Measurements from ENCODE around the gene NPR1.

NPR1 gene

GRCh38 chr1:153661111-153661708, 17.3 kb upstream of the NPR1 start:
- Histone ChIP-seq H4K91ac (ENCODE audit: low read length) (no peak overlapping the region), H3K79me1 (replicated peaks; ENCODE audit: low read length, poor library complexity, severe bottlenecking) (peaks cover 7% of the 10 kb centered on the region), H3K4me1 (ENCODE audit: control insufficient read depth, insufficient read depth, low read depth, low read length) (peaks cover 6% of the 10 kb centered on the region), H3K4me2 (ENCODE audit: low read length, poor library complexity, severe bottlenecking) (no peak overlapping the region), H2AFZ (ENCODE audit: low read depth, low read length) (no peak overlapping the region), H3K23ac (ENCODE audit: low read length in 2 of 2) (no peak overlapping the region), H3K36me3 (ENCODE audit: control insufficient read depth in 1 of 2, insufficient read depth in 2 of 2, low read depth in 1 of 2, low read length in 2 of 2) (peaks cover 29 to 61% of the 10 kb centered on the region in 2 experiments), H2BK15ac (ENCODE audit: low read depth, poor library complexity, severe bottlenecking) (no peak overlapping the region), H2BK5ac (ENCODE audit: low read depth, low read length, poor library complexity, severe bottlenecking) (no peak overlapping the region), H2BK12ac (ENCODE audit: low read length in 2 of 2) (no peak overlapping the region), H3K14ac (ENCODE audit: low read length in 2 of 2) (no peak overlapping the region), H3K18ac (ENCODE audit: low read depth in 1 of 2, low read length in 2 of 2) (no peak overlapping the region), H3K27me3 (ENCODE audit: control insufficient read depth in 1 of 2, insufficient read depth in 1 of 2, low read length in 2 of 2) (no peaks in the 10 kb centered on the region), H4K8ac (ENCODE audit: low read length) (no peak overlapping the region), H2AK5ac (ENCODE audit: low read length, severe bottlenecking) (peak overlapping the region; percentile 60), H3K9me3 (ENCODE audit: control insufficient read depth, low read length) (no peaks in the 10 kb centered on the region), H3K27ac (ENCODE audit: low read length, poor library complexity, severe bottlenecking) (peak overlapping the region; percentile 52), H3K4me3 (ENCODE audit: insufficient read depth in 1 of 2, low read depth in 1 of 2, low read length in 2 of 2) (no peak overlapping the region), H2BK120ac (ENCODE audit: low read depth, low read length) (no peak overlapping the region), H3K4ac (ENCODE audit: low read depth in 1 of 2, low read length in 2 of 2) (no peak overlapping the region), H3K9ac (ENCODE audit: low read length) (peak overlapping the region; percentile 30)
- peak; percentile 14 for DNase-seq
- WGBS: 78% methylated on average over 8 of the region's 9 CpGs

DNA sequence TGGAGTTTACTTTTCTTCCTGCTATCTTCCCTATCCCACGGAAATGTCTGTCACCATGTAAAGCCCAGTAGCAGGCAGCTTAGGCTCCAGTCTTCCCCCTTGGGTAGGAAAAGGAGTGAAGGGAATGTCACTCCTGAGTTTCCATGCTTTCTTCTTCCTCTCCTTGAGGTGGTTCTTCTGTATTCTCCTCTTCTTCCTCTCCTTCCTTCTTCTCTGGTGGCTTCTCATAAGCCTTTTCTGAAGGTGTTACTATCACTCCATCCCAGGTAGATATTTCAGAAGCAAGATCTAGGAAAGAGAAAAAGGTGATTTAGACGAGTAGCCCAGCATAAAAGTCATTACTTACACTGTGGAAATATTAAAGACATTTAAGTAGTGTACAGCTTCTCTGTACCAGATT, 16.2 kb upstream of the NPR1 start:
- Histone ChIP-seq H4K8ac (ENCODE audit: low read length) (no peak overlapping the region), H2BK15ac (ENCODE audit: low read depth, poor library complexity, severe bottlenecking) (no peak overlapping the region), H3K79me1 (replicated peaks; ENCODE audit: low read length, poor library complexity, severe bottlenecking) (peaks cover 14% of the 10 kb centered on the region), H3K23ac (ENCODE audit: low read length in 2 of 2) (no peak overlapping the region), H3K36me3 (ENCODE audit: control insufficient read depth in 1 of 2, insufficient read depth in 2 of 2, low read depth in 1 of 2, low read length in 2 of 2) (peaks cover 40 to 71% of the 10 kb centered on the region in 2 experiments), H3K4me3 (ENCODE audit: insufficient read depth in 1 of 2, low read depth in 1 of 2, low read length in 2 of 2) (no peak overlapping the region), H2BK12ac (ENCODE audit: low read length in 2 of 2) (no peak overlapping the region), H2AFZ (ENCODE audit: low read depth, low read length) (no peak overlapping the region), H3K4me2 (ENCODE audit: low read length, poor library complexity, severe bottlenecking) (no peak overlapping the region), H3K18ac (ENCODE audit: low read depth in 1 of 2, low read length in 2 of 2) (no peak overlapping the region), H3K27me3 (ENCODE audit: control insufficient read depth in 1 of 2, insufficient read depth in 1 of 2, low read length in 2 of 2) (no peaks in the 10 kb centered on the region), H2BK5ac (ENCODE audit: low read depth, low read length, poor library complexity, severe bottlenecking) (no peak overlapping the region), H4K91ac (ENCODE audit: low read length) (no peak overlapping the region), H3K9me3 (ENCODE audit: control insufficient read depth, low read length) (no peaks in the 10 kb centered on the region), H2BK120ac (ENCODE audit: low read depth, low read length) (no peak overlapping the region), H3K4ac (ENCODE audit: low read depth in 1 of 2, low read length in 2 of 2) (no peak overlapping the region), H3K27ac (ENCODE audit: low read length, poor library complexity, severe bottlenecking) (no peak overlapping the region), H3K4me1 (ENCODE audit: control insufficient read depth, insufficient read depth, low read depth, low read length) (peaks cover 6% of the 10 kb centered on the region), H3K9ac (ENCODE audit: low read length) (peak overlapping the region; percentile 61), H3K14ac (ENCODE audit: low read length in 2 of 2) (no peak overlapping the region), H2AK5ac (ENCODE audit: low read length, severe bottlenecking) (no peak overlapping the region)
- no peak for DNase-seq
- WGBS: no CpG with 5 or more reads among the region's 2 CpGs

- peaks cover 42 to 81% of the 10 kb centered on the region in 2 experiments for H3K36me3 ChIP-seq (ENCODE audit: control insufficient read depth in 1 of 2, insufficient read depth in 2 of 2, low read depth in 1 of 2, low read length in 2 of 2)
- peak; percentile 56 for DNase-seq
- WGBS: 93% methylated on average over 4 of the region's 5 CpGs
- no peak overlapping the region for H3K4ac ChIP-seq (ENCODE audit: low read depth in 1 of 2, low read length in 2 of 2)
- no peak overlapping the region for H3K27ac ChIP-seq (ENCODE audit: low read length, poor library complexity, severe bottlenecking)
- no peaks in the 10 kb centered on the region for H3K9me3 ChIP-seq (ENCODE audit: control insufficient read depth, low read length)
- no peak overlapping the region for H2AFZ ChIP-seq (ENCODE audit: low read depth, low read length)
- peak overlapping the region; percentile 61 for H3K9ac ChIP-seq (ENCODE audit: low read length)
- no peak overlapping the region for H3K23ac ChIP-seq (ENCODE audit: low read length in 2 of 2)
- no peaks in the 10 kb centered on the region for H3K27me3 ChIP-seq (ENCODE audit: control insufficient read depth in 1 of 2, insufficient read depth in 1 of 2, low read length in 2 of 2)
- no peak overlapping the region for H2AK5ac ChIP-seq (ENCODE audit: low read length, severe bottlenecking)
- H4K8ac ChIP-seq (ENCODE audit: low read length): no peak overlapping the region
- no peak overlapping the region for H2BK5ac ChIP-seq (ENCODE audit: low read depth, low read length, poor library complexity, severe bottlenecking)
- peaks cover 17% of the 10 kb centered on the region for H3K79me1 ChIP-seq (replicated peaks; ENCODE audit: low read length, poor library complexity, severe bottlenecking)
- H3K14ac ChIP-seq (ENCODE audit: low read length in 2 of 2): no peak overlapping the region
- H2BK120ac ChIP-seq (ENCODE audit: low read depth, low read length): no peak overlapping the region
- no peak overlapping the region for H3K18ac ChIP-seq (ENCODE audit: low read depth in 1 of 2, low read length in 2 of 2)
- no peak overlapping the region for H2BK15ac ChIP-seq (ENCODE audit: low read depth, poor library complexity, severe bottlenecking)
- no peak overlapping the region for H4K91ac ChIP-seq (ENCODE audit: low read length)
- no peak overlapping the region for H3K4me3 ChIP-seq (ENCODE audit: insufficient read depth in 1 of 2, low read depth in 1 of 2, low read length in 2 of 2)
- H2BK12ac ChIP-seq (ENCODE audit: low read length in 2 of 2): no peak overlapping the region
- H3K4me2 ChIP-seq (ENCODE audit: low read length, poor library complexity, severe bottlenecking): no peak overlapping the region
- peaks cover 4% of the 10 kb centered on the region for H3K4me1 ChIP-seq (ENCODE audit: control insufficient read depth, insufficient read depth, low read depth, low read length)
These were observed 15.3 kb upstream of the NPR1 start for GRCh38 chr1:153663211-153663610.

- no peak overlapping the region for H3K4me3 ChIP-seq (ENCODE audit: insufficient read depth in 1 of 2, low read depth in 1 of 2, low read length in 2 of 2)
- DNase-seq: no peak
- no peak overlapping the region for H3K27ac ChIP-seq (ENCODE audit: low read length, poor library complexity, severe bottlenecking)
- H2AFZ ChIP-seq (ENCODE audit: low read depth, low read length): no peak overlapping the region
- no peak overlapping the region for H4K91ac ChIP-seq (ENCODE audit: low read length)
- H3K79me1 ChIP-seq (replicated peaks; ENCODE audit: low read length, poor library complexity, severe bottlenecking): peaks cover 15% of the 10 kb centered on the region
- H2BK15ac ChIP-seq (ENCODE audit: low read depth, poor library complexity, severe bottlenecking): no peak overlapping the region
- no peak overlapping the region for H2AK5ac ChIP-seq (ENCODE audit: low read length, severe bottlenecking)
- H3K36me3 ChIP-seq (ENCODE audit: control insufficient read depth in 1 of 2, insufficient read depth in 2 of 2, low read depth in 1 of 2, low read length in 2 of 2): peaks cover 44 to 74% of the 10 kb centered on the region in 2 experiments
- WGBS: 90% methylated on average over 4 of the region's 4 CpGs
- no peak overlapping the region for H2BK120ac ChIP-seq (ENCODE audit: low read depth, low read length)
- no peak overlapping the region for H3K18ac ChIP-seq (ENCODE audit: low read depth in 1 of 2, low read length in 2 of 2)
- no peak overlapping the region for H4K8ac ChIP-seq (ENCODE audit: low read length)
- H3K9ac ChIP-seq (ENCODE audit: low read length): peak overlapping the region; percentile 16
- H3K4ac ChIP-seq (ENCODE audit: low read depth in 1 of 2, low read length in 2 of 2): no peak overlapping the region
- no peak overlapping the region for H3K14ac ChIP-seq (ENCODE audit: low read length in 2 of 2)
- no peaks in the 10 kb centered on the region for H3K9me3 ChIP-seq (ENCODE audit: control insufficient read depth, low read length)
- no peak overlapping the region for H2BK5ac ChIP-seq (ENCODE audit: low read depth, low read length, poor library complexity, severe bottlenecking)
- H3K4me2 ChIP-seq (ENCODE audit: low read length, poor library complexity, severe bottlenecking): no peak overlapping the region
- no peak overlapping the region for H2BK12ac ChIP-seq (ENCODE audit: low read length in 2 of 2)
- H3K27me3 ChIP-seq (ENCODE audit: control insufficient read depth in 1 of 2, insufficient read depth in 1 of 2, low read length in 2 of 2): no peaks in the 10 kb centered on the region
- H3K4me1 ChIP-seq (ENCODE audit: control insufficient read depth, insufficient read depth, low read depth, low read length): peaks cover 4% of the 10 kb centered on the region
- no peak overlapping the region for H3K23ac ChIP-seq (ENCODE audit: low read length in 2 of 2)
These were observed 11.0 kb upstream of the NPR1 start for GRCh38 chr1:153667439-153667838.
